Measurements from ENCODE around the gene MYLK4. TPM values are rescaled to one million over a fixed set of nuclear protein-coding genes. Genes with fewer than 3 reads are reported as not detected.

The MYLK4 gene
- total RNA-seq, 1 donor from 2014 or later: 0.23 TPM

GRCh38 chr6:2756687-2757224, 6.0 kb upstream of the MYLK4 start:
- no peak for FAIRE-seq
- no peaks in the 10 kb centered on the region for H4K20me1 ChIP-seq (ENCODE audit: insufficient read depth, low read length)
- peaks cover 2% of the 10 kb centered on the region for H3K4me1 Mint-ChIP-seq (ENCODE audit: low read depth, unreplicated experiment)
- H3K27ac ChIP-seq (ENCODE audit: low read depth, low read length): no peak overlapping the region
- no peaks in the 10 kb centered on the region for H3K4me1 ChIP-seq (ENCODE audit: insufficient read depth, low read length)
- no peak overlapping the region for H2AFZ ChIP-seq (ENCODE audit: low read depth, low read length)
- no peaks in the 10 kb centered on the region for H3K36me3 Mint-ChIP-seq (ENCODE audit: low read depth, unreplicated experiment)
- H3K4me3 ChIP-seq (ENCODE audit: insufficient read depth, low read depth, low read length): no peak overlapping the region
- no peaks in the 10 kb centered on the region for H3K27me3 Mint-ChIP-seq (ENCODE audit: low read depth, unreplicated experiment)
- H3K4me3 Mint-ChIP-seq (ENCODE audit: unreplicated experiment): no peak overlapping the region
- DNase-seq (ENCODE audit: low read depth): no peak
- H3K36me3 ChIP-seq (ENCODE audit: insufficient read depth, low read length): no peaks in the 10 kb centered on the region
- H3K9ac ChIP-seq (ENCODE audit: low read length): no peak overlapping the region
- H3K27ac Mint-ChIP-seq (ENCODE audit: unreplicated experiment): no peak overlapping the region
- no peaks in the 10 kb centered on the region for H3K9me3 ChIP-seq (ENCODE audit: insufficient read depth, low read depth, low read length)
- no peaks in the 10 kb centered on the region for H3K9me3 Mint-ChIP-seq (ENCODE audit: unreplicated experiment)
- no peak for TF ChIP-seq EZH2 (IDR thresholded peaks at IDR 0.05; ENCODE audit: insufficient read depth, low read length)
- TF ChIP-seq CTCF (IDR thresholded peaks at IDR 0.05; ENCODE audit: insufficient read depth, low read depth, low read length): no peak
- no peaks in the 10 kb centered on the region for H3K27me3 ChIP-seq (ENCODE audit: insufficient read depth, low read length)
- no peaks in the 10 kb centered on the region for H3K79me2 ChIP-seq (ENCODE audit: insufficient read depth, low read length)
- H3K4me2 ChIP-seq (ENCODE audit: low read length): no peak overlapping the region

- FAIRE-seq (no peak), DNase-seq (ENCODE audit: low read depth) (no peak)
- H4K20me1 ChIP-seq (ENCODE audit: insufficient read depth, low read length): no peaks in the 10 kb centered on the region
- H3K4me2 ChIP-seq (ENCODE audit: low read length): no peak overlapping the region
- H3K27me3 ChIP-seq (ENCODE audit: insufficient read depth, low read length): peaks cover 2% of the 10 kb centered on the region
- no peaks in the 10 kb centered on the region for H3K9me3 ChIP-seq (ENCODE audit: insufficient read depth, low read depth, low read length)
- TF ChIP-seq CTCF (IDR thresholded peaks at IDR 0.05; ENCODE audit: insufficient read depth, low read depth, low read length) (no peak), EZH2 (IDR thresholded peaks at IDR 0.05; ENCODE audit: insufficient read depth, low read length) (no peak)
- no peaks in the 10 kb centered on the region for H3K36me3 Mint-ChIP-seq (ENCODE audit: low read depth, unreplicated experiment)
- no peak overlapping the region for H3K9ac ChIP-seq (ENCODE audit: low read length)
- H3K9me3 Mint-ChIP-seq (ENCODE audit: unreplicated experiment): no peaks in the 10 kb centered on the region
- H3K27ac Mint-ChIP-seq (ENCODE audit: unreplicated experiment): no peak overlapping the region
- no peaks in the 10 kb centered on the region for H3K79me2 ChIP-seq (ENCODE audit: insufficient read depth, low read length)
- no peaks in the 10 kb centered on the region for H3K4me1 Mint-ChIP-seq (ENCODE audit: low read depth, unreplicated experiment)
- H2AFZ ChIP-seq (ENCODE audit: low read depth, low read length): no peak overlapping the region
- no peak overlapping the region for H3K4me3 Mint-ChIP-seq (ENCODE audit: unreplicated experiment)
- no peaks in the 10 kb centered on the region for H3K27me3 Mint-ChIP-seq (ENCODE audit: low read depth, unreplicated experiment)
- H3K36me3 ChIP-seq (ENCODE audit: insufficient read depth, low read length): no peaks in the 10 kb centered on the region
- H3K4me3 ChIP-seq (ENCODE audit: insufficient read depth, low read depth, low read length): no peak overlapping the region
- H3K4me1 ChIP-seq (ENCODE audit: insufficient read depth, low read length): no peaks in the 10 kb centered on the region
- H3K27ac ChIP-seq (ENCODE audit: low read depth, low read length): no peak overlapping the region
These were observed 5.5 kb upstream of the MYLK4 start for GRCh38 chr6:2756241-2756640.

- Histone ChIP-seq H3K27ac (ENCODE audit: low read depth, low read length) (no peak overlapping the region), H3K9ac (ENCODE audit: low read length) (no peak overlapping the region), H3K27me3 (ENCODE audit: insufficient read depth, low read length) (peaks cover 3% of the 10 kb centered on the region), H3K4me1 (ENCODE audit: insufficient read depth, low read length) (no peaks in the 10 kb centered on the region), H3K4me3 (ENCODE audit: insufficient read depth, low read depth, low read length) (no peak overlapping the region), H3K36me3 (ENCODE audit: insufficient read depth, low read length) (no peaks in the 10 kb centered on the region), H3K4me2 (ENCODE audit: low read length) (no peak overlapping the region), H3K9me3 (ENCODE audit: insufficient read depth, low read depth, low read length) (no peaks in the 10 kb centered on the region), H3K79me2 (ENCODE audit: insufficient read depth, low read length) (no peaks in the 10 kb centered on the region), H4K20me1 (ENCODE audit: insufficient read depth, low read length) (no peaks in the 10 kb centered on the region), H2AFZ (ENCODE audit: low read depth, low read length) (no peak overlapping the region)
- H3K4me1 Mint-ChIP-seq (ENCODE audit: low read depth, unreplicated experiment): no peaks in the 10 kb centered on the region
- FAIRE-seq (no peak), DNase-seq (ENCODE audit: low read depth) (no peak)
- TF ChIP-seq EZH2 (IDR thresholded peaks at IDR 0.05; ENCODE audit: insufficient read depth, low read length) (no peak), CTCF (IDR thresholded peaks at IDR 0.05; ENCODE audit: insufficient read depth, low read depth, low read length) (no peak)
- H3K36me3 Mint-ChIP-seq (ENCODE audit: low read depth, unreplicated experiment): no peaks in the 10 kb centered on the region
- no peak overlapping the region for H3K27ac Mint-ChIP-seq (ENCODE audit: unreplicated experiment)
- H3K4me3 Mint-ChIP-seq (ENCODE audit: unreplicated experiment): no peak overlapping the region
- H3K27me3 Mint-ChIP-seq (ENCODE audit: low read depth, unreplicated experiment): peaks cover 2% of the 10 kb centered on the region
- no peaks in the 10 kb centered on the region for H3K9me3 Mint-ChIP-seq (ENCODE audit: unreplicated experiment)
These were observed 4.7 kb upstream of the MYLK4 start for GRCh38 chr6:2755456-2755855.

Measured in astrocyte (in vitro differentiated cells and primary cell).